GM12864 (cell line): ENCODE results near the gene CDH4.

Experiments used
- DNase-seq: peaks from one replicate; pipeline ENCODE4 v3.0.0-alpha.2; 2011; ENCODE audit warnings: low read depth
- H3K4me3 ChIP-seq: 2 replicates; pipeline ENCODE4 v1.5.1; 2011; ENCODE audit warnings: mild to moderate bottlenecking, low read depth, low read length, control low read depth
- TF ChIP-seq, protein P1 (sequence below): IDR thresholded peaks from 2 replicates; pipeline ENCODE4 v1.5.1; 2011; ENCODE audit warnings: low read depth, mild to moderate bottlenecking, moderate library complexity, low read length, control low read depth, inconsistent platforms; ENCODE audit errors: missing control alignments

The CDH4 gene

DNA sequence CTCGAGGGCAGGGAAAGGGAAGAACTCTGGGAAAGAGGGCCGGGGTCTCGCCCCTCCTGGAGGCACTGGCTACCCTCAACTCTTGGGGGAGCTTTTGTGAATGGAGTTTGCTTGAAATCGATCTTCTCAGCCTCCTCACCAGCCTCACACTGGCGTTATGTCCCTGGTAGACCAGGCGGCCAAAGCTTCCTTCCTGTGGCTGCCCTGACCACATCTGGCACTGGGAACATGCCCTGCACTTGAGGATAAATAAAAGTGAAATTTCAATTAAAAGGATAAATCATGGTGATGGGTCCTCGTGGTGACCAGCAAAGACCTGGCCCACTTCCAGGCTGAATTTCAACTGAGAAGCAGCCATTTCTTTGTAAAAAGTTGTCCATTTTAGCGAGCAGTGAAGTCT lies 578.9 kb downstream of the CDH4 start:
- TF ChIP-seq, protein P1, sequence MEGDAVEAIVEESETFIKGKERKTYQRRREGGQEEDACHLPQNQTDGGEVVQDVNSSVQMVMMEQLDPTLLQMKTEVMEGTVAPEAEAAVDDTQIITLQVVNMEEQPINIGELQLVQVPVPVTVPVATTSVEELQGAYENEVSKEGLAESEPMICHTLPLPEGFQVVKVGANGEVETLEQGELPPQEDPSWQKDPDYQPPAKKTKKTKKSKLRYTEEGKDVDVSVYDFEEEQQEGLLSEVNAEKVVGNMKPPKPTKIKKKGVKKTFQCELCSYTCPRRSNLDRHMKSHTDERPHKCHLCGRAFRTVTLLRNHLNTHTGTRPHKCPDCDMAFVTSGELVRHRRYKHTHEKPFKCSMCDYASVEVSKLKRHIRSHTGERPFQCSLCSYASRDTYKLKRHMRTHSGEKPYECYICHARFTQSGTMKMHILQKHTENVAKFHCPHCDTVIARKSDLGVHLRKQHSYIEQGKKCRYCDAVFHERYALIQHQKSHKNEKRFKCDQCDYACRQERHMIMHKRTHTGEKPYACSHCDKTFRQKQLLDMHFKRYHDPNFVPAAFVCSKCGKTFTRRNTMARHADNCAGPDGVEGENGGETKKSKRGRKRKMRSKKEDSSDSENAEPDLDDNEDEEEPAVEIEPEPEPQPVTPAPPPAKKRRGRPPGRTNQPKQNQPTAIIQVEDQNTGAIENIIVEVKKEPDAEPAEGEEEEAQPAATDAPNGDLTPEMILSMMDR = no peak
- no peak for DNase-seq
- no peak overlapping the region for H3K4me3 ChIP-seq

- H3K4me3 ChIP-seq = no peak overlapping the region
- TF ChIP-seq, protein P1 = no peak
- DNase-seq = no peak
Observed at GRCh38 chr20:61832181-61832580, 580.1 kb downstream of the CDH4 start.

DNA sequence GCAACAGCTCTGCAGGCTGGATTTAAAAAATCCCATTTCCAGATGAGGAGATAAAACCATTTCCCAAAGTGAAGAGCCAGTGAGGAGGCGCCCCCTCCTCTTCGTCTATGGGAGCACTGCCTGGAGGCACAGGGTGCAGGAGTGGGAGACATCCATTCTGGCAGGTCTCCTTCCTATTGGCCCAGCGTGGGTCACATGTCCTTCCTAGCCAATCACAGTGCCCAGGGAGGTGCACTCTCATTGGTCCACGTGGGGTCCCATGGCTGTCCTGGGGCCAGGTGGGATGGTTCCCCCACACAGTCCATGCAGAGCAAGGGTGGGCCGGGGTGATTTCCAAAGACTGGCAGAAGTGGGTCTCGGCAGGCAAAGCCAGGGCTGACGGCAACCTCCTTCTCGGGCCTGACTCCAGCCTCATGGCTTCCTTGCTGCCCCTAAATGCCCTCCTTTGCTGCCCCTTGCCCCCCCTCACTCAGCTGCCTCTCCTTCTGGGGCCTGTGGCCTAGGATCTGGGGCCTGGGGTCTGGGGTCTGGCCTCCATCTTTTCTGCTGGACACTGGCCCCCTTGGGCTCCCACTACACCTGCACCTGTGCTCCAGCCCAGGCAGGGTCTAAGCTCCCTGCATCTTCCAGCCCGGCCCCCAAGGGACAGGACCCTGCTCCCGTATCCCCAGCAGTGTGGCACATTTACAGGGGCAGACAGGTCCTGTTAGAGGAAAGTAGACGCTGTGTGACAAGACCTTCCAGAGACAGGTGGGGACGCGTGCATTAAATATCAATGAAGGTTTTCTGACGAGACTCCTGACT lies 581.9 kb downstream of the CDH4 start:
- DNase-seq = no peak
- TF ChIP-seq, protein P1 = no peak

GRCh38 chr20:61835301-61835700 lies 583.2 kb downstream of the CDH4 start:
- DNase-seq = no peak
- H3K4me3 ChIP-seq = no peak overlapping the region
- TF ChIP-seq, protein P1 = no peak

More for the DNA sequence above, 581.9 kb downstream of the CDH4 start:
- no peak overlapping the region for H3K4me3 ChIP-seq

- no peak for DNase-seq
- H3K4me3 ChIP-seq = no peak overlapping the region
- TF ChIP-seq, protein P1 = no peak
Observed at GRCh38 chr20:61835791-61836350, 583.8 kb downstream of the CDH4 start.

GRCh38 chr20:61837200-61837599 lies 585.1 kb downstream of the CDH4 start:
- DNase-seq = no peak
- TF ChIP-seq, protein P1 = no peak
- no peak overlapping the region for H3K4me3 ChIP-seq
